TTC549 (cell line): ENCODE measurements around the gene ZNF674.
"Not testable (repeated sequence)": the region's sequence is repeated elsewhere in the genome, so short reads cannot be mapped to it uniquely, and the experiment has no call there.

Source experiments
- FAIRE-seq: peaks from 2 replicates; lab custom pipeline; 2012; peaks lifted over from hg19 to GRCh38; lab: Jason Lieb, UNC

ZNF674 gene

GRCh38 chrX:46463682-46464081, 81.5 kb downstream of the ZNF674 start:
- FAIRE-seq = no peak

- FAIRE-seq = no peak
Observed at GRCh38 chrX:46461660-46462191, 83.5 kb downstream of the ZNF674 start.

- FAIRE-seq = not testable (repeated sequence)
Observed at GRCh38 chrX:46460801-46461659, 84.2 kb downstream of the ZNF674 start.

- no peak for FAIRE-seq
Observed at GRCh38 chrX:46459603-46460002, 85.6 kb downstream of the ZNF674 start.

GRCh38 chrX:46456125-46456922, 88.9 kb downstream of the ZNF674 start:
- FAIRE-seq = no peak
